ENCODE measurements around the gene ATAD3A.
"Not testable (repeated sequence)": the region's sequence is repeated elsewhere in the genome, so short reads cannot be mapped to it uniquely, and the experiment has no call there.

The ATAD3A gene

GRCh38 chr1:1511533-1512285 is at the start of gene ATAD3A:
Gene ATAD3A (plus strand): TSS chr1:1512162. CDS start chr1:1512269, 107 bp downstream.
- peak; percentile 91 for DNase-seq

DNA sequence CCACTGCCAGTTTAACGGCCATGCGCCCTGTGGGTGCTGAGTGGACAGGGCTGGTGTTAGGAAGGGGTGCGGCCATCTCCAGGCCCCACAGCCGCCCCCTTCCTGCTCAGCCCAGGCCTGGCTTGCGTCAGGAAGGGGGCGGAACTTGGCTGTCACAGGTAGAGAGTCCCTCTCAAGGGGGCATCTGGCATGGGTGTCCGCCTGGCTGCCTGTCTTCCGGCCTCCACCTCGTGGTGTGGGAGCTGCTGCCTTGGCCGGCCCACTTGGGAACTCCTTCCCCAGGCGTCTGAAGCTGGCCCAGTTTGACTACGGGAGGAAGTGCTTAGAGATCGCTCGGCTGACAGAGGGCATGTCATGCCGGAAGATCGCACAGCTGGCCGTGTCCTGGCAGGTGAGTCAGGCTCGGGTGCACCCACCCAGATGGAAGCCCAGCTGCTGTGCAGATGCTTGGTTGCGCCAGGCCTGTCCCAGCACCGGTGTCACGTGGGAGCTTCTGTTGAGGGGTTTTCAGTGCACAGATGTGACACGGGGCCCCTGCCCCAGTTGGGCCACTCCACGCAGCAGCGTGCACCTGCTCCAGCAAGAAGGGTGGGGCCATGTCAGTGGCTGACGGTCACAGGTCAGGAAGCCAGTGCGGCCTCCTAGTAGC is 49.5 kb upstream of the ATAD3A start:
- no peak for DNase-seq

GRCh38 chr1:1463312-1463711 is 48.6 kb upstream of the ATAD3A start:
- no peak for DNase-seq

DNA sequence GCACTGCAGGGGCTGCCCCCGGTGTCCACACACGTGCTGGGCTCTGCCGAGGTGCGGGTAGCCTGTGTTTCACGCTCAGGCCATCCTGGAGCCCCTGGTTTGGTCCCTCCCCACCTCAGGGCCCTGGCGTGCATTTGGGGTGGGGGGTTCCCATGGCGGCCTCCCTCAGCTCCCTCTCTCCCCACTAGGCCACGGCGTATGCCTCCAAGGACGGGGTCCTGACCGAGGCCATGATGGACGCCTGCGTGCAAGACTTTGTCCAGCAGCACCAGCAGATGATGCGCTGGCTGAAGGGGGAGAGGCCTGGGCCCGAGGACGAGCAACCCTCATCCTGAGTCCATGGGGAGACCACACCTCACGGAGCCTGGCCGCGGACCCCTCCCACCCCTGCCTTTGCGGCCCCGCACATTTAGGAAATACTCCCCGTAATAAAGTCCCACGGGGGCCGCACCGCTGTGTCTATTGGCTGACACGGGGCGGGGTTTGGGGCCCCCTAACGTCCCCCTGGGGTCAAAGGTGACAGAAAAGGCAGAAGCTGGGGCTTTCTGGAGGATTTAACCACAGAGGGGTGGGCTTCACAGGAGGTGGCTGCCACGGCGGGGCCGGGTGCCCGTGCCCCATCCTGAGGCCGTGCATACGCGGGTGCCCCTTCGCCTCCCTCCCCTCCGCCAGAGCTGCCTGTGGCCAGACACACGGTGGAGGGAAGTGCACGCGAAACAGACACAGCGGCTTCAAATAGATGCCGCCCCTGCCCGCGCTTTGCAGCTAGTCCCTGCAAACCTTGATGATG is 43.6 kb upstream of the ATAD3A start:
- not testable (repeated sequence) for DNase-seq

DNA sequence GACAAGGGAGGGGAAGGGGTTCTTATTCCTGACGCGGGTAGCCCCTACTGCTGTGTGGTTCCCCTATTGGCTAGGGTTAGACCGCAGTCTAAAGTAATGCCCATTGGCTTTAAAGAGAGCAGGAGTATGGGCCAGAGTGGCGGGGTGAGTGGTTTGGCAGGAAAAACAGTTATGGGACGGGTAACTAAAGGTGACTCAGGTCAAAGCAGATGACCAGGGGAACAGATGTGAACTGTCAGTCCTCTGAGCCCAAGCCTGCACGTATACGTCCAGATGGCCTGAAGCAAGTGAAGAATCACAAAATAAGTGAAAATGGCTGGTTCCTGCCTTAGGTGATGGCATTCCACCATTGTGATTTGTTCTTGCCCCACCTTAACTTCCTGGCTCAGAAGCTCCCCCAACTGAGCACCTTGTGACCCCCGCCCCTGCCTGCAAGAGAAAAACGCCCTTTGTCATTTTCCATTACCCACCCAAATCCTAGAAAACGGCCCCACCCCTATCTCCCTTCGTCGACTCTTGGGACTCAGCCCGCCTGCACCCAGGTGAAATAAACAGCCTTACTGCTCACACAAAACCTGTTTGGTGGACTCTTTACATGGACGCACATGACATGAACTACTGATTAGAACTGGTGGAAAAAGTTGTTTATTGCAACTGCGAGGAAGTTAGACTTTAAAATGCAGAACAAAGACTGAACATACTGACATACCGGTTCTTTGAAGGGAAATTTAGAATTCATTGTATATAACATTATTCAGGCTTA is 41.2 kb upstream of the ATAD3A start:
- DNase-seq: no peak

- peak; percentile 80 for DNase-seq
Measured at GRCh38 chr1:1471389-1472052, 40.4 kb upstream of the ATAD3A start, which contains the start of gene ATAD3B. Gene ATAD3B (plus strand): TSS chr1:1471765. CDS start chr1:1471885, 120 bp downstream.

- peak; percentile 9 for DNase-seq
Measured at GRCh38 chr1:1472053-1472876, 39.7 kb upstream of the ATAD3A start.

GRCh38 chr1:1476011-1476410 is 36.0 kb upstream of the ATAD3A start:
- DNase-seq: not testable (repeated sequence)

- DNase-seq: no peak
Measured at GRCh38 chr1:1477206-1477605, 34.8 kb upstream of the ATAD3A start.

DNA sequence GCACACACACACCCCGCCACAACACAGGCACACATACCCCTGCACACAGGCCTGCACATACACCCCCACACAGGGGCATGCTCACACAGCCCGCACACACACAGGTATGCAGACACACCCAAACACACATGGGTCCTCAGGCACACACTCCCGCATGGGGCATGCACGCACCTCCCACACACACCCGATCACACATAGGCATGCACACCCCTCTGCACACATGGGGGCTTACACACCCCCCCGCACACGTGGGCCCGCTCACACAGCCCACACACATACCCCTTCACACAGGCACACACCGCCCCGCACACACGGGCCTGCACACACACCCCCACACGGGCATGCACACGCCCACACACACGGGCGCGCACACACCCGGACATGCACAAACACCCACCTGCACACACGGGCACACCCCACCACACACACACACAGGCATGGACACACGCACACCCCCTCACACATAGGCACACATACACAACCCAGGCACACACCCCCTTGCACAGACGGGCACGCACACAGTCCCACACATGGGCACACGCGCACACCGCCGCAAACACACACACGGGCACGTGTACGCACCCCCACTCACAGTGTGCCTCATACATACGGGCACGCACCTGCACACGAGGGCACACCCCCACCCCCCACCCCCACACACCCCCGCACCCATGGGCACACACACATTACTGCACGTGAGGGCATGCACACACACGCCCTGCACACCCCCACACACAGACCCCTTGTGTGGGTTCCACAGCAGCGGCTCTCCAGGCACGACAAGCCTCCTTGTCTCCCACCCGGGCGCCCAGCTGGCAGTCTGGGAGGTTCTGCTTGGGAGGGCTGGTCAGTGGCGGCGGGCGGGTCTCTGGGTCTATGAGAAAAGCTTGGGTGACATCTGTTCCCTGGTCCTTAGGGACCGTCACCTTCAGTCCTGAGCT is 32.1 kb upstream of the ATAD3A start:
- DNase-seq: no peak

- not testable (repeated sequence) for DNase-seq
Measured at GRCh38 chr1:1480488-1480867, 31.5 kb upstream of the ATAD3A start.

- DNase-seq: not testable (repeated sequence)
Measured at GRCh38 chr1:1481811-1482210, 30.2 kb upstream of the ATAD3A start.

- no peak for DNase-seq
Measured at GRCh38 chr1:1482856-1483255, 29.1 kb upstream of the ATAD3A start.

GRCh38 chr1:1483714-1484113 is 28.2 kb upstream of the ATAD3A start:
- no peak for DNase-seq

DNA sequence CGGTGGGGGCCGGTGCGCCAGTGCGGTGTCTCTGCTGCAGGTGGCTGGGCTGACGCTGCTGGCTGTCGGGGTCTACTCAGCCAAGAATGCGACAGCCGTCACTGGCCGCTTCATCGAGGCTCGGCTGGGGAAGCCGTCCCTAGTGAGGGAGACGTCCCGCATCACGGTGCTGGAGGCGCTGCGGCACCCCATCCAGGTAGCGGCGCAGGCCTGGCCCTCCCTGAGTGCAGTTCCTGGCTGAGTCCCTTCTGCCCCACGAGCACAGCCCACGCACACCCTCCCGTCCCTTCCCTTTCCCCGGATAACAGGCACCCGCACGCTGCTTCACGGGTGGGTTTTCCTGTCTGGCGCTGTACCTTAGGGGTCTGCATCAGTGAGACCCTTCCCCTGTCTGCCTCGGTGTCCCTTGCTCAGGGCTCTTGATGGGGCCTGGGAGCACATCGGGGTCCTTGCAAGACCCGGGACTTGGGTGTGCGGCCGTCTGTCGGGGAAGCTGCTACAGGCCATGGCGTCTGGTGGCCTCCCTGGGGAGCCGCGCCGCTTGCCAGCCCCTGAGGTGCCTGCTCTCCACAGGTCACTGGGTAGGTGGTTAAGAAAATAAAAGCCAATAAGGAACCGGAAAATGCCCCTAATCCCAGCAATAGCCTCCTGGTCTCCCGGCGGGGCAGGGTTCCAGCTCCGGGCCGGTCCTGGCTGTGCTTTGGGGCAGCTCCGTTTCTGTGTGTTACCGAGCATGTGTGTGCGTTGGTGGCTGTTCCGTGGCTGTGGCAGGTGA is 26.8 kb upstream of the ATAD3A start:
- DNase-seq: not testable (repeated sequence)

- DNase-seq: not testable (repeated sequence)
Measured at GRCh38 chr1:1485755-1486317, 26.1 kb upstream of the ATAD3A start.

- no peak for DNase-seq
Measured at GRCh38 chr1:1487701-1488100, 24.3 kb upstream of the ATAD3A start.

DNA sequence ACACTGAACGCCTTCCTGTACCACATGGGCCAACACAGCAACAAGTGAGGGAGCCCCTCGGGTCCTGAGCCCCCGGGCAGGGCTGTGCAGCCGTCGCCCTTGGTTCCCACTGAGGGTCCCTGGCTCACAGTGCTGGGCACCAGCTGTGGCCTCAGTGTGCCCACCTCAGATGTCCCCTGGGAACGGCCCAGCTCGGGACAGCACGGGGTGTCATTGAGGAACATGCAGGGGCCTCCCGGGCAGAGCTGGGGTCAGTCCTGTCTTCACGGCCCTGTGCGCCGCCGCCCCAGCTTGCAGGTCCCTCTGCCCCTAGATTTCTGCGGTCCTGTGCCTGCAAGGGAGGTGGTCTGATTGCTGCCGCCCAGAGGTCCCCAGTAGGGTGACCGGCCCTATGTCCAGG is 22.7 kb upstream of the ATAD3A start:
- no peak for DNase-seq

- no peak for DNase-seq
Measured at GRCh38 chr1:1489861-1490260, 22.1 kb upstream of the ATAD3A start.
